Measurements from ENCODE around the gene KANSL1. TPM values are rescaled to one million over a fixed set of nuclear protein-coding genes. Genes with fewer than 3 reads are reported as not detected.

The KANSL1 gene
- total RNA-seq, 4 donors from 2014 or later: 91.3 to 120 (median 105) TPM

DNA sequence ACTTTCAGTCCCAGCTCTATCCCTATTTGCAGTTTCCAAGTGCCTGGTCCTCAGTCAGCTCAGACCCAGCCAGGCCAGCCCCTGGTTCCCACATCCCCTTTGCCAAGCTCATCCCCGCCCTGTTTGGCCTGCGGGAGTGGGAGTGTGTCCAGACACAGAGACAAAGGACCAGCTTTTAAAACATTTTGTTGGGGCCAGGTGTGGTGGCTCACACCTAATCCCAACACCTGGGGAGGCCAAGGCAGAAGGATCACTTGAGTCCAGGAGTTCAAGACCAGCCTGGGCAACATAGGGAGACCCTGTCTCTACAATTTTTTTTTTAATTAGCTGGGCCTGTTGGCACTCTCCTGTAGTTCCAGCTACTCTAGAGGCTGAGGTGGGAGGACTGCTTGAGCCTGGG, 192.5 kb downstream of the KANSL1 start:
- Histone ChIP-seq H3K4me3 (no peak overlapping the region), H3K27me3 (no peaks in the 10 kb centered on the region), H3K4me1 (peaks cover 0 to 10% (median 0%) of the 10 kb centered on the region in 4 donors), H3K27ac (no peak overlapping the region), H3K9me3 (no peaks in the 10 kb centered on the region), H3K36me3 (no peaks in the 10 kb centered on the region)
- TF ChIP-seq, protein P1, sequence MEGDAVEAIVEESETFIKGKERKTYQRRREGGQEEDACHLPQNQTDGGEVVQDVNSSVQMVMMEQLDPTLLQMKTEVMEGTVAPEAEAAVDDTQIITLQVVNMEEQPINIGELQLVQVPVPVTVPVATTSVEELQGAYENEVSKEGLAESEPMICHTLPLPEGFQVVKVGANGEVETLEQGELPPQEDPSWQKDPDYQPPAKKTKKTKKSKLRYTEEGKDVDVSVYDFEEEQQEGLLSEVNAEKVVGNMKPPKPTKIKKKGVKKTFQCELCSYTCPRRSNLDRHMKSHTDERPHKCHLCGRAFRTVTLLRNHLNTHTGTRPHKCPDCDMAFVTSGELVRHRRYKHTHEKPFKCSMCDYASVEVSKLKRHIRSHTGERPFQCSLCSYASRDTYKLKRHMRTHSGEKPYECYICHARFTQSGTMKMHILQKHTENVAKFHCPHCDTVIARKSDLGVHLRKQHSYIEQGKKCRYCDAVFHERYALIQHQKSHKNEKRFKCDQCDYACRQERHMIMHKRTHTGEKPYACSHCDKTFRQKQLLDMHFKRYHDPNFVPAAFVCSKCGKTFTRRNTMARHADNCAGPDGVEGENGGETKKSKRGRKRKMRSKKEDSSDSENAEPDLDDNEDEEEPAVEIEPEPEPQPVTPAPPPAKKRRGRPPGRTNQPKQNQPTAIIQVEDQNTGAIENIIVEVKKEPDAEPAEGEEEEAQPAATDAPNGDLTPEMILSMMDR (IDR thresholded peaks at IDR 0.05): no peak
- no peak for TF ChIP-seq POLR2A (IDR thresholded peaks at IDR 0.05)
- TF ChIP-seq EP300 (IDR thresholded peaks at IDR 0.05): no peak
- DNase-seq (ENCODE audit: low spot score in 2 of 2): no peak
- 71 to 95% methylated on average over 2 of the region's 2 CpGs for WGBS, 2 donors

DNA sequence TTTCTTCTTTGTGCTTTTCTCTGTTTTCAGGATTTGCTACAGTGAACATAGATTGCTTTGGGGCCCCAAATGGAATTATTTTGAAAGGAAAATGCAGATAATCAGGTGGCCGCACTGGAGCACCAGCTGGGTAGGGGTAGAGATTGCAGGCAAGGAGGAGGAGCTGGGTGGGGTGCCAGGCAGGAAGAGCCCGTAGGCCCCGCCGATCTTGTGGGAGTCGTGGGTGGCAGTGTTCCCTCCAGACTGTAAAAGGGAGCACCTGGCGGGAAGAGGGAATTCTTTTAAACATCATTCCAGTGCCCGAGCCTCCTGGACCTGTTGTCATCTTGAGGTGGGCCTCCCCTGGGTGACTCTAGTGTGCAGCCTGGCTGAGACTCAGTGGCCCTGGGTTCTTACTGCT, 192.9 kb downstream of the KANSL1 start:
- WGBS, 2 donors: 70 to 71% methylated on average over 7 of the region's 7 CpGs
- Histone ChIP-seq H3K27ac (no peak overlapping the region), H3K4me3 (no peak overlapping the region), H3K9me3 (no peaks in the 10 kb centered on the region), H3K4me1 (peaks cover 0 to 10% (median 0%) of the 10 kb centered on the region in 4 donors), H3K27me3 (no peaks in the 10 kb centered on the region), H3K36me3 (no peaks in the 10 kb centered on the region)
- TF ChIP-seq, protein P1 (IDR thresholded peaks at IDR 0.05): no peak
- TF ChIP-seq EP300 (IDR thresholded peaks at IDR 0.05): no peak
- no peak for DNase-seq (ENCODE audit: low spot score in 2 of 2)

DNA sequence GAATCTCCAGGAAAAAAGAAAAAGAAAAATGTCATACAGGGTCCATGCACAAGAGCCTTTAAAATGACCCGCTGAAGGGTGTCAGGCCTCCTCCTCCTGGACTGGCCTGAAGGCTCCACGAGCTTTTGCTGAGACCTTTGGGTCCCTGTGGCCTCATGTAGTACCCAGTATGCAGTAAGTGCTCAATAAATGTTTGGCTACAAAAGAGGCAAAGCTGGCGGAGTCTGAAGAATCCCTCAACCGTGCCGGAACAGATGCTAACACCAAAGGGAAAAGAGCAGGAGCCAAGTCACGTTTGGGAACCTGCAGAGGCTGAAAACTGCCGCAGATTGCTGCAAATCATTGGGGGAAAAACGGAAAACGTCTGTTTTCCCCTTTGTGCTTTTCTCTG, 193.3 kb downstream of the KANSL1 start:
- peaks cover 0 to 10% (median 0%) of the 10 kb centered on the region in 4 donors for H3K4me1 ChIP-seq
- H3K27me3 ChIP-seq: no peaks in the 10 kb centered on the region
- H3K27ac ChIP-seq: no peak overlapping the region
- no peaks in the 10 kb centered on the region for H3K9me3 ChIP-seq
- no peaks in the 10 kb centered on the region for H3K36me3 ChIP-seq
- no peak for DNase-seq (ENCODE audit: low spot score in 2 of 2)
- TF ChIP-seq, protein P1 (IDR thresholded peaks at IDR 0.05): no peak
- TF ChIP-seq EP300 (IDR thresholded peaks at IDR 0.05) (no peak), POLR2A (IDR thresholded peaks at IDR 0.05) (no peak)
- H3K4me3 ChIP-seq: no peak overlapping the region
- 67 to 76% methylated on average over 9 of the region's 9 CpGs for WGBS, 2 donors

DNA sequence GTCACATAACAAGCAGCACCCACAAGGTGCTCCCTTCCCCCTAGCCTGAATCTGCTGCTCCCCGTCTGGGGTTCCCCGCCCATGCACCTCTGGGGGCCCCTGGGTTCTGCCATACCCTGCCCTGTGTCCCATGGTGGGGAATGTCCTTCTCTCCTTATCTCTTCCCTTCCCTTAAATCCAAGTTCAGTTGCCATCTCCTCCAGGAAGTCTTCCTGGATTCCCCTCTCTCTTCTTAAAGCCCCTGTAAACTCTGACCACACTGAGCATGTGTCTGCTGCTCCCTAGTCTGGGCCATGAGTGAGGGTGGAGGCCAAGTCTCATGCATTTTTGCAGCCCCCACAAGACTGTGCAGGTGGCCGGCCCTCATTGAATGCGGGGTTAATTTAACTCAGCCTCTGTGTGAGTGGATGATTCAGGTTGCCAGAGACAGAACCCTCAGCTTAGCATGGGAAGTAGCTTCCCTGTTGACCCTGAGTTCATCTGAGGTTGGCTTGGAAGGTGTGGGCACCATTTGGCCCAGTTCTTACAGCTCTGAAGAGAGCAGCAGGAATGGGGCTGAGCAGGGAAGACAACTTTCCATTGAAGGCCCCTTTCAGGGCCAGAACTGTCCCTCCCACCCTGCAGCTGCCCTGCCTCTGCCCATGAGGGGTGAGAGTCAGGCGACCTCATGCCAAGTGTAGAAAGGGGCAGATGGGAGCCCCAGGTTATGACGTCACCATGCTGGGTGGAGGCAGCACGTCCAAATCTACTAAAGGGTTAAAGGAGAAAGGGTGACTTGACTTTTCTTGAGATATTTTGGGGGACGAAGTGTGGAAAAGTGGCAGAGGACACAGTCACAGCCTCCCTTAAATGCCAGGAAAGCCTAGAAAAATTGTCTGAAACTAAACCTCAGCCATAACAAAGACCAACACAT, 194.0 kb downstream of the KANSL1 start, which contains the start of gene STH:
Gene STH, plus strand, starts transcription at position 264 of the 913 bp plus-strand sequence. Its CDS starts 30 bp downstream, at position 294.
- Histone ChIP-seq H3K4me1 (peaks cover 0 to 6% (median 0%) of the 10 kb centered on the region in 4 donors), H3K27ac (no peak within 1 kb of the TSS), H3K4me3 (no peak within 1 kb of the TSS), H3K9me3 (no peaks in the 10 kb centered on the region), H3K27me3 (no peaks in the 10 kb centered on the region), H3K36me3 (no peaks in the 10 kb centered on the region)
- DNase-seq (ENCODE audit: low spot score in 2 of 2): no peak
- 73 to 74% methylated on average over 8 of the region's 8 CpGs for WGBS, 2 donors
- TF ChIP-seq EP300 (IDR thresholded peaks at IDR 0.05) (no peak), POLR2A (IDR thresholded peaks at IDR 0.05) (no peak)
- TF ChIP-seq, protein P1 (IDR thresholded peaks at IDR 0.05): no peak

DNA sequence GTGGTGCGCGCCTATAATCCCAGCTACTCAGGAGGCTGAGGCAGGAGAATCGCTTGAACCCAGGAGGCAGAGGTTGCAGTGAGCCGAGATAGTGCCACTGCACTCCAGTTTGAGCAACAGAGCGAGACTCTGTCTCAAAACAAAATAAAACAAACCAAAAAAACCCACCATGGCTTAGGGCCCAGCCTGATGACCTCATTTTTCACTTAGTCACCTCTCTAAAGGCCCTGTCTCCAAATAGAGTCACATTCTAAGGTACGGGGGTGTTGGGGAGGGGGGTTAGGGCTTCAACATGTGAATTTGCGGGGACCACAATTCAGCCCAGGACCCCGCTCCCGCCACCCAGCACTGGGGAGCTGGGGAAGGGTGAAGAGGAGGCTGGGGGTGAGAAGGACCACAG, 195.6 kb downstream of the KANSL1 start:
- H3K9me3 ChIP-seq: no peaks in the 10 kb centered on the region
- no peaks in the 10 kb centered on the region for H3K4me1 ChIP-seq
- 81 to 83% methylated on average over 9 of the region's 9 CpGs for WGBS, 2 donors
- H3K36me3 ChIP-seq: no peaks in the 10 kb centered on the region
- no peaks in the 10 kb centered on the region for H3K27me3 ChIP-seq
- DNase-seq (ENCODE audit: low spot score in 2 of 2): no peak
- no peak overlapping the region for H3K4me3 ChIP-seq
- H3K27ac ChIP-seq: no peak overlapping the region
- TF ChIP-seq POLR2A (IDR thresholded peaks at IDR 0.05): no peak
- no peak for TF ChIP-seq EP300 (IDR thresholded peaks at IDR 0.05)
- TF ChIP-seq, protein P1 (IDR thresholded peaks at IDR 0.05): no peak
